HEK293 (cell line): ENCODE results near the gene RITA1.

Experiments used
- CTCF ChIA-PET: fragments of 350-600 bp; formaldehyde crosslinking; extraction: SDS; loops from one replicate; lab custom pipeline; 2021; ENCODE audit warnings: antibody characterized with exemption; lab: Yijun Ruan, JAX
- POLR2A ChIA-PET: fragments of 300-600 bp; formaldehyde crosslinking; extraction: SDS; loops from one replicate; lab custom pipeline; 2020; ENCODE audit warnings: antibody characterized with exemption, inconsistent platforms; lab: Yijun Ruan, JAX
- H3K27ac ChIP-seq: fragments of 200-500 bp; sonication (Bioruptor generic); 2 replicates; pipeline ENCODE4 v1.5.1; 2014; ENCODE audit warnings: low read depth, low read length, control low read depth, inconsistent platforms; ENCODE audit errors: extremely low read depth
- H3K36me3 ChIP-seq, 2 experiments: fragments of 200-500 bp in 1 of 2; sonication (Bioruptor generic) in 1 of 2; 1 replicate in 1 of 2; 2 replicates in 1 of 2; pipeline ENCODE4 v1.5.1; 2014 to 2017; ENCODE audit warnings: inconsistent platforms in 2 of 2, low read length in 2 of 2; ENCODE audit not compliant: control insufficient read depth in 2 of 2, insufficient read depth in 1 of 2
- H3K4me1 ChIP-seq: fragments of 200-500 bp; sonication (Bioruptor generic); 2 replicates; pipeline ENCODE4 v1.5.1; 2014; ENCODE audit warnings: mild to moderate bottlenecking, low read length, inconsistent platforms; ENCODE audit not compliant: control insufficient read depth, insufficient read depth
- H3K4me3 ChIP-seq: 2 replicates; pipeline ENCODE4 v1.5.1; 2011; ENCODE audit warnings: low read depth, mild to moderate bottlenecking, control low read depth, low read length, moderate library complexity
- H3K9me3 ChIP-seq: fragments of 200-500 bp; sonication (Bioruptor generic); 2 replicates; pipeline ENCODE4 v1.5.1; 2014; ENCODE audit warnings: low read depth, low read length, inconsistent platforms; ENCODE audit not compliant: control insufficient read depth, insufficient read depth
- EGR2 ChIP-seq: fragments of 450-650 bp; formaldehyde crosslinking; IDR thresholded peaks from 2 replicates; pipeline ENCODE4 v1.5.1; 2016; ENCODE audit warnings: low read depth, missing biosample characterization, missing genetic modification characterization
- KLF1 ChIP-seq: fragments of 450-650 bp; formaldehyde crosslinking; IDR thresholded peaks from 2 replicates; pipeline ENCODE4 v1.5.1; 2016; ENCODE audit warnings: missing biosample characterization, missing genetic modification characterization
- MZF1 ChIP-seq: fragments of 450-650 bp; formaldehyde crosslinking; IDR thresholded peaks from 2 replicates; pipeline ENCODE4 v1.5.1; 2017; ENCODE audit warnings: missing biosample characterization, missing genetic modification characterization, borderline replicate concordance
- RBAK ChIP-seq: fragments of 450-650 bp; formaldehyde crosslinking; IDR thresholded peaks from 2 replicates; pipeline ENCODE4 v1.5.1; 2016; ENCODE audit warnings: missing biosample characterization, missing genetic modification characterization
- SALL2 ChIP-seq: fragments of 450-650 bp; formaldehyde crosslinking; IDR thresholded peaks from 2 replicates; pipeline ENCODE4 v1.5.0; 2017; ENCODE audit warnings: missing biosample characterization, mild to moderate bottlenecking, missing genetic modification characterization, borderline replicate concordance
- SCRT1 ChIP-seq: fragments of 450-650 bp; formaldehyde crosslinking; IDR thresholded peaks from 2 replicates; pipeline ENCODE4 v1.5.1; 2016; ENCODE audit warnings: missing biosample characterization, missing genetic modification characterization, borderline replicate concordance
- SCRT2 ChIP-seq: fragments of 450-650 bp; formaldehyde crosslinking; IDR thresholded peaks from 2 replicates; pipeline ENCODE4 v1.5.1; 2016; ENCODE audit warnings: missing biosample characterization, missing genetic modification characterization
- SETDB1 ChIP-seq: IDR thresholded peaks from one replicate; pipeline ENCODE4 v1.6.1; 2017; ENCODE audit warnings: mild to moderate bottlenecking, low read length, moderate library complexity, mixed read lengths; ENCODE audit not compliant: insufficient read length
- SP3 ChIP-seq: fragments of 450-650 bp; formaldehyde crosslinking; IDR thresholded peaks from 2 replicates; pipeline ENCODE4 v1.5.1; 2016; ENCODE audit warnings: missing biosample characterization, missing genetic modification characterization
- ZBTB44 ChIP-seq: fragments of 450-650 bp; IDR thresholded peaks from 2 replicates; pipeline ENCODE4 v1.5.1; 2018; ENCODE audit warnings: missing biosample characterization, mild to moderate bottlenecking, missing genetic modification characterization
- ZBTB48 ChIP-seq: fragments of 450-650 bp; formaldehyde crosslinking; IDR thresholded peaks from 2 replicates; pipeline ENCODE4 v1.5.1; 2016; ENCODE audit warnings: missing biosample characterization, missing genetic modification characterization
- ZBTB7A ChIP-seq: fragments of 450-650 bp; formaldehyde crosslinking; IDR thresholded peaks from 2 replicates; pipeline ENCODE4 v1.5.1; 2016; ENCODE audit warnings: low read depth, missing biosample characterization, missing genetic modification characterization
- ZEB2 ChIP-seq: fragments of 450-650 bp; formaldehyde crosslinking; IDR thresholded peaks from 2 replicates; pipeline ENCODE4 v1.5.1; 2016; ENCODE audit warnings: missing biosample characterization, missing genetic modification characterization
- ZNF114 ChIP-seq: fragments of 450-650 bp; formaldehyde crosslinking; IDR thresholded peaks from 2 replicates; pipeline ENCODE4 v1.5.0; 2017; ENCODE audit warnings: missing biosample characterization, missing genetic modification characterization
- ZNF248 ChIP-seq: fragments of 450-650 bp; formaldehyde crosslinking; IDR thresholded peaks from 2 replicates; pipeline ENCODE4 v1.5.1; 2017; ENCODE audit warnings: missing biosample characterization, missing genetic modification characterization
- ZNF501 ChIP-seq: fragments of 450-650 bp; formaldehyde crosslinking; IDR thresholded peaks from 2 replicates; pipeline ENCODE4 v1.5.1; 2016; ENCODE audit warnings: missing biosample characterization, missing genetic modification characterization
- ZNF518A ChIP-seq: fragments of 450-650 bp; formaldehyde crosslinking; conservative IDR thresholded peaks from 2 replicates; pipeline ENCODE4 v1.5.1; 2016; ENCODE audit warnings: low read depth, missing biosample characterization, missing genetic modification characterization
- ZNF558 ChIP-seq: fragments of 450-650 bp; formaldehyde crosslinking; IDR thresholded peaks from 2 replicates; pipeline ENCODE4 v1.5.1; 2016; ENCODE audit warnings: missing biosample characterization, missing genetic modification characterization
- TF ChIP-seq, protein P1 (sequence below): fragments of 450-650 bp; formaldehyde crosslinking; IDR thresholded peaks from 2 replicates; pipeline ENCODE4 v1.5.0; 2017; ENCODE audit warnings: missing biosample characterization, missing genetic modification characterization, borderline replicate concordance
- TF ChIP-seq, protein P2 (sequence below): fragments of 450-650 bp; IDR thresholded peaks from 2 replicates; pipeline ENCODE4 v1.5.1; 2018; ENCODE audit warnings: missing biosample characterization, missing genetic modification characterization
- TF ChIP-seq, protein P3 (sequence below): fragments of 450-650 bp; formaldehyde crosslinking; IDR thresholded peaks from 2 replicates; pipeline ENCODE4 v1.5.1; 2017; ENCODE audit warnings: missing biosample characterization, missing genetic modification characterization

The RITA1 gene

GRCh38 chr12:113151655-113152054 is 33.9 kb upstream of the RITA1 start:
- Histone ChIP-seq H3K4me3 (no peak overlapping the region), H3K4me1 (0 out of 2 replicates have a peak, but pooled peaks cover 3% of the 10 kb centered on the region)
- POLR2A ChIA-PET: interaction anchor here (0.6 kb wide), 1 partner anchor 13 kb away, joined by 3 read pairs; no protein-coding TSS in a partner anchor

DNA sequence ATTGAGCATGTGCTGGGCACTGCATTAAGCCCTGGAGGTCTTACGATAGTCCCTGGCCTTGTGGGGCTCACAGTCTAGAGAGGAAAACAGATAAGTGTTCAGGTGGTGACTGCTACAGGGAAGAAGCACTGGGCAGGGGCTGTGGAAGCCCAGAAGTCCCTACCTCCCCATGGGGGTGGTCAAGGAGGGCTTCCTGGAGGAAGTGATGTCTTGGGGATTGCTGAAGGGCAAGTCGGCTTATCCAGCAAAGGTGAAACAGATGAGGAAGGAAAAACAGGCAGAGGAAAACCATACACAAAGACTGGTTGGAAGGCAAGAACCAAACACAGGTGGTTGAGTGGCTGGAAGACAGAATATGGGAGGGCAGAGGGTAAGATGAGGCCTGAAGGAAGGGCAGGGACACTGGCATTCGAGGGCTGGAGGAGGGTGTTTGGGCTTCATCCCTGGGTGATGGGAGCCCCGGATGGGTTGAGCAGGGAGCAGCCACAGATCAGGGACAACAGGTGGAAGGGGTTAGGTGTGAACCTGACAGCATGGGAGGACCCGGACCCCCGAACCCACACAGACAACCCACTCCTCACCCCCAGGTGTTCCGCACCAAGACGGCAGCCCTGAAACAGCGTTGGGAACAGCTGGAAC is 33.2 kb upstream of the RITA1 start:
- Histone ChIP-seq H3K9me3 (no peaks in the 10 kb centered on the region), H3K36me3 (peaks cover 0 to 4% of the 10 kb centered on the region in 2 experiments; a peak in 1 of 3 replicates), H3K4me1 (0 out of 2 replicates have a peak, but pooled peaks cover 3% of the 10 kb centered on the region), H3K27ac (no peak overlapping the region), H3K4me3 (no peak overlapping the region; the same call in 1 of the 2 replicates)
- ChIA-PET CTCF (interaction anchor here (0.6 to 2.9 kb wide), 20 partner anchors 10 to 386 kb away, joined by 3 to 31 read pairs (median 3); partner anchors contain the start of gene RASAL1), POLR2A (interaction anchor here (1.0 to 1.6 kb wide), 4 partner anchors 9 to 34 kb away, joined by 3 to 17 read pairs (median 5); partner anchors contain the start of genes DDX54, RASAL1 and RITA1)
- no peak for TF ChIP-seq ZBTB44 (tag by site-specific recombination)
- TF ChIP-seq SP3 (tag by site-specific recombination): no peak
- no peak for TF ChIP-seq SETDB1
- TF ChIP-seq ZNF558: no peak
- peak; percentile 82; the same call in 1 of the 2 replicates for TF ChIP-seq SCRT1
- no peak for TF ChIP-seq ZNF501 (tag by site-specific recombination)
- no peak for TF ChIP-seq ZNF518A (tag by site-specific recombination)
- no peak for TF ChIP-seq MZF1 (tag by site-specific recombination)
- peak; percentile 42; the same call in 1 of the 2 replicates for TF ChIP-seq ZBTB48 (tag by site-specific recombination)
- no peak for TF ChIP-seq ZBTB7A
- no peak for TF ChIP-seq SALL2 (tag by site-specific recombination)
- TF ChIP-seq ZEB2 (tag by site-specific recombination): no peak
- peak; percentile 95 for TF ChIP-seq SCRT2 (tag by site-specific recombination)
- no peak for TF ChIP-seq ZNF114
- no peak for TF ChIP-seq RBAK (tag by site-specific recombination)
- TF ChIP-seq, protein P1, sequence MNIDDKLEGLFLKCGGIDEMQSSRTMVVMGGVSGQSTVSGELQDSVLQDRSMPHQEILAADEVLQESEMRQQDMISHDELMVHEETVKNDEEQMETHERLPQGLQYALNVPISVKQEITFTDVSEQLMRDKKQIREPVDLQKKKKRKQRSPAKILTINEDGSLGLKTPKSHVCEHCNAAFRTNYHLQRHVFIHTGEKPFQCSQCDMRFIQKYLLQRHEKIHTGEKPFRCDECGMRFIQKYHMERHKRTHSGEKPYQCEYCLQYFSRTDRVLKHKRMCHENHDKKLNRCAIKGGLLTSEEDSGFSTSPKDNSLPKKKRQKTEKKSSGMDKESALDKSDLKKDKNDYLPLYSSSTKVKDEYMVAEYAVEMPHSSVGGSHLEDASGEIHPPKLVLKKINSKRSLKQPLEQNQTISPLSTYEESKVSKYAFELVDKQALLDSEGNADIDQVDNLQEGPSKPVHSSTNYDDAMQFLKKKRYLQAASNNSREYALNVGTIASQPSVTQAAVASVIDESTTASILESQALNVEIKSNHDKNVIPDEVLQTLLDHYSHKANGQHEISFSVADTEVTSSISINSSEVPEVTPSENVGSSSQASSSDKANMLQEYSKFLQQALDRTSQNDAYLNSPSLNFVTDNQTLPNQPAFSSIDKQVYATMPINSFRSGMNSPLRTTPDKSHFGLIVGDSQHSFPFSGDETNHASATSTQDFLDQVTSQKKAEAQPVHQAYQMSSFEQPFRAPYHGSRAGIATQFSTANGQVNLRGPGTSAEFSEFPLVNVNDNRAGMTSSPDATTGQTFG: no peak
- no peak for TF ChIP-seq EGR2
- TF ChIP-seq, protein P2, sequence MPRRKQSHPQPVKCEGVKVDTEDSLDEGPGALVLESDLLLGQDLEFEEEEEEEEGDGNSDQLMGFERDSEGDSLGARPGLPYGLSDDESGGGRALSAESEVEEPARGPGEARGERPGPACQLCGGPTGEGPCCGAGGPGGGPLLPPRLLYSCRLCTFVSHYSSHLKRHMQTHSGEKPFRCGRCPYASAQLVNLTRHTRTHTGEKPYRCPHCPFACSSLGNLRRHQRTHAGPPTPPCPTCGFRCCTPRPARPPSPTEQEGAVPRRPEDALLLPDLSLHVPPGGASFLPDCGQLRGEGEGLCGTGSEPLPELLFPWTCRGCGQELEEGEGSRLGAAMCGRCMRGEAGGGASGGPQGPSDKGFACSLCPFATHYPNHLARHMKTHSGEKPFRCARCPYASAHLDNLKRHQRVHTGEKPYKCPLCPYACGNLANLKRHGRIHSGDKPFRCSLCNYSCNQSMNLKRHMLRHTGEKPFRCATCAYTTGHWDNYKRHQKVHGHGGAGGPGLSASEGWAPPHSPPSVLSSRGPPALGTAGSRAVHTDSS (tag by site-specific recombination): no peak
- TF ChIP-seq KLF1 (tag by site-specific recombination): no peak

More at GRCh38 chr12:113151655-113152054, 33.9 kb upstream of the RITA1 start:
- H3K9me3 ChIP-seq: no peaks in the 10 kb centered on the region
- CTCF ChIA-PET: interaction anchor here (0.6 to 2.9 kb wide), 9 partner anchors 15 to 385 kb away, joined by 3 to 31 read pairs (median 4); no protein-coding TSS in a partner anchor
- TF ChIP-seq, protein P3, sequence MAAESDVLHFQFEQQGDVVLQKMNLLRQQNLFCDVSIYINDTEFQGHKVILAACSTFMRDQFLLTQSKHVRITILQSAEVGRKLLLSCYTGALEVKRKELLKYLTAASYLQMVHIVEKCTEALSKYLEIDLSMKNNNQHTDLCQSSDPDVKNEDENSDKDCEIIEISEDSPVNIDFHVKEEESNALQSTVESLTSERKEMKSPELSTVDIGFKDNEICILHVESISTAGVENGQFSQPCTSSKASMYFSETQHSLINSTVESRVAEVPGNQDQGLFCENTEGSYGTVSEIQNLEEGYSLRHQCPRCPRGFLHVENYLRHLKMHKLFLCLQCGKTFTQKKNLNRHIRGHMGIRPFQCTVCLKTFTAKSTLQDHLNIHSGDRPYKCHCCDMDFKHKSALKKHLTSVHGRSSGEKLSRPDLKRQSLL (tag by site-specific recombination): 0 out of 2 replicates have a peak, but pooled peaks have one; percentile 10
- no peak for TF ChIP-seq ZNF248 (tag by site-specific recombination)
- no peaks in the 10 kb centered on the region for H3K36me3 ChIP-seq
- no peak overlapping the region for H3K27ac ChIP-seq
